HepG2 (cell line): ENCODE data around the gene ZNF670. TPM values are rescaled to one million over a fixed set of nuclear protein-coding genes. Genes with fewer than 3 reads are reported as not detected.

Experiments used
- GRHL1 ChIP-seq: sonication (generic); formaldehyde crosslinking; conservative IDR thresholded peaks from 2 replicates; pipeline ENCODE4 v1.8.0; 2022; ENCODE audit warnings: missing genetic modification reagents
- KDM5B ChIP-seq: sonication (generic); formaldehyde crosslinking; IDR thresholded peaks from 2 replicates; pipeline ENCODE4 v1.4.0; 2020; ENCODE audit warnings: missing genetic modification reagents, mild to moderate bottlenecking, borderline replicate concordance
- MAFG ChIP-seq: sonication (generic); formaldehyde crosslinking; IDR thresholded peaks from 2 replicates; pipeline ENCODE4 v1.5.1; 2020; ENCODE audit warnings: mild to moderate bottlenecking, missing genetic modification reagents
- MAZ ChIP-seq, 2 experiments: sonication (generic) in 1 of 2; formaldehyde crosslinking in 1 of 2; IDR thresholded peaks; 2 replicates each; pipeline versions ENCODE4 v1.5.0 to v1.6.1; 2012 to 2020; ENCODE audit warnings: low read depth in 2 of 2, mild to moderate bottlenecking in 2 of 2, borderline replicate concordance in 1 of 2, improper control_type of control experiment in 1 of 2, low read length in 1 of 2, missing genetic modification reagents in 1 of 2, moderate library complexity in 1 of 2
- PAXIP1 ChIP-seq: sonication (generic); formaldehyde crosslinking; conservative IDR thresholded peaks from 2 replicates; pipeline ENCODE4 v1.4.0; 2020; ENCODE audit warnings: mild to moderate bottlenecking, missing genetic modification reagents, moderate library complexity
- SKI ChIP-seq: fragments of 450-650 bp; IDR thresholded peaks from one replicate; pipeline ENCODE4 v1.6.1; 2018; ENCODE audit warnings: mild to moderate bottlenecking; ENCODE audit not compliant: partially characterized antibody
- SMYD3 ChIP-seq: sonication (generic); formaldehyde crosslinking; IDR thresholded peaks from 2 replicates; pipeline ENCODE4 v1.8.1; 2023; ENCODE audit warnings: mild to moderate bottlenecking, missing genetic modification reagents
- SNRNP70 ChIP-seq: fragments of 200-400 bp; formaldehyde crosslinking; IDR thresholded peaks from 2 replicates; pipeline ENCODE4 v1.6.1; 2017; ENCODE audit warnings: mild to moderate bottlenecking, low read depth, low read length, moderate library complexity
- SOX13 ChIP-seq, 3 experiments: fragments of 450-650 bp in 1 of 3; sonication (generic) in 1 of 3; formaldehyde crosslinking in 1 of 3; IDR thresholded peaks in 2 of 3; conservative IDR thresholded peaks in 1 of 3; 2 replicates each; pipeline versions ENCODE4 v1.5.0 to v1.6.1; 2016 to 2020; ENCODE audit warnings: antibody characterized with exemption in 1 of 3, mild to moderate bottlenecking in 1 of 3, missing compliant biosample characterization in 1 of 3, missing genetic modification reagents in 1 of 3, moderate library complexity in 1 of 3
- ZBTB49 ChIP-seq: sonication (generic); formaldehyde crosslinking; IDR thresholded peaks from 2 replicates; pipeline ENCODE4 v1.4.0; 2020; ENCODE audit warnings: missing genetic modification reagents, borderline replicate concordance
- ZFP1 ChIP-seq: IDR thresholded peaks from 2 replicates; pipeline ENCODE4 v1.6.1; 2016
- ZNF292 ChIP-seq: sonication (generic); formaldehyde crosslinking; IDR thresholded peaks from 2 replicates; pipeline ENCODE4 v1.8.1; 2022; ENCODE audit warnings: mild to moderate bottlenecking, low read depth, missing genetic modification reagents, borderline replicate concordance
- ZNF691 ChIP-seq: sonication (generic); formaldehyde crosslinking; IDR thresholded peaks from 2 replicates; pipeline ENCODE4 v1.4.0; 2020; ENCODE audit warnings: missing genetic modification reagents, low read depth, mild to moderate bottlenecking, borderline replicate concordance
- ZNF720 ChIP-seq: sonication (generic); formaldehyde crosslinking; IDR thresholded peaks from 2 replicates; pipeline ENCODE4 v1.4.0; 2020; ENCODE audit warnings: missing genetic modification reagents
- ZNF788 ChIP-seq: sonication (generic); formaldehyde crosslinking; IDR thresholded peaks from 2 replicates; pipeline ENCODE4 v1.5.0; 2020; ENCODE audit warnings: mild to moderate bottlenecking, missing genetic modification reagents, borderline replicate concordance
- polyA plus RNA-seq, 8 experiments: library from polyadenylated mRNA; depleted of rRNA in 3 of 8; stranded (reverse) in 7 of 8; unstranded in 1 of 8; fragments of >200 nt; fragmentation: Illumina TruSeq in 4 of 8; extraction: Trizol in 4 of 8; gene quantifications; 2 replicates each; pipeline versions ENCODE4 v1.2.1 to v1.2.3, GENCODE V29; 2011 to 2016; ENCODE audit warnings: low read depth in 4 of 8, missing spikeins in 1 of 8, mixed read lengths in 1 of 8; ENCODE audit not compliant: insufficient read depth in 1 of 8
- total RNA-seq, 5 experiments: library from RNA; depleted of rRNA; stranded (reverse); fragments of >200 nt; fragmentation: Illumina TruSeq; extraction: Trizol; gene quantifications; 2 replicates each; pipeline ENCODE4 v1.2.3, GENCODE V29; 2016; ENCODE audit warnings: low read depth in 1 of 5

ZNF670 gene
- total and polyA plus RNA-seq, 2 of the 13 experiments (the other 11 are each of a cell fraction or from before 2014, with no cell fraction given), result 4.2 to 10.9 TPM

GRCh38 chr1:247103859-247104591 is 25.4 kb upstream of the ZNF670 start, which contains the start of gene ZNF669 (continued):
- no peak for TF ChIP-seq ZNF720
- 0 out of 2 replicates have a peak, but pooled peaks have one; percentile 42 for TF ChIP-seq ZNF292 (CRISPR knock-in tag)
- no peak for TF ChIP-seq MAFG (CRISPR knock-in tag)
- peak; percentile 13; the same call in 1 of the 2 replicates for TF ChIP-seq ZNF691 (CRISPR knock-in tag)
- no peak for TF ChIP-seq GRHL1 (CRISPR knock-in tag)
- TF ChIP-seq ZNF788 (CRISPR knock-in tag), result peak; percentile 85; the same call in 1 of the 2 replicates
- peak; percentile 78; the same call in 1 of the 2 replicates for TF ChIP-seq KDM5B (CRISPR knock-in tag)
- no peak for TF ChIP-seq SOX13 (IDR thresholded peaks at IDR 0.05)
- TF ChIP-seq SOX13 (CRISPR knock-in tag; conservative IDR thresholded peaks at IDR 0.05 in 1 of 2, IDR thresholded peaks at IDR 0.05 in 1 of 2), result peak in 1 of 2 experiments; percentile 38; a peak in 1 of 4 replicates
- TF ChIP-seq PAXIP1 (CRISPR knock-in tag), result no peak
- no peak for TF ChIP-seq ZBTB49 (CRISPR knock-in tag)
- no peak for TF ChIP-seq SNRNP70
- TF ChIP-seq SMYD3, result no peak; the same call in 1 of the 2 replicates
- TF ChIP-seq MAZ (IDR thresholded peaks at IDR 0.05; ENCODE audit: borderline replicate concordance, low read depth, low read length), result peak; percentile 34; the same call in 1 of the 2 replicates
- peak; percentile 47 for TF ChIP-seq MAZ (CRISPR knock-in tag; IDR thresholded peaks at IDR 0.05; ENCODE audit: low read depth)
- no peak for TF ChIP-seq ZFP1 (CRISPR knock-in tag)
- peak; percentile 38 for TF ChIP-seq SKI
